ENCODE data around the gene SOX30.

GRCh38 chr5:157618191-157618765, 34.0 kb downstream of the SOX30 start:
- no peak for TF ChIP-seq CTCF (IDR thresholded peaks at IDR 0.05)
- no peak for TF ChIP-seq POLR2AphosphoS5 (IDR thresholded peaks at IDR 0.05; ENCODE audit: insufficient read depth in 1 of 2, low read depth in 1 of 2)

Data from vagina (tissue), 2 donors.